OCI-LY3 (cell line): Measurements from ENCODE around the gene CADPS.

ENCODE experiments used
- H2AFZ ChIP-seq: fragments of 200-600, 300-600 bp; shearing (Covaris generic); 2 replicates; pipeline ENCODE4 v1.6.0; 2014; ENCODE audit warnings: antibody characterized with exemption, low read depth, low read length
- H3K27ac ChIP-seq: fragments of 200-600, 300-600 bp; sonication (generic); 2 replicates; pipeline ENCODE4 v1.5.1; 2014; ENCODE audit warnings: mild to moderate bottlenecking, low read length, moderate library complexity, mixed read lengths
- H3K27me3 ChIP-seq: fragments of 200-600, 300-600 bp; sonication (generic); 2 replicates; pipeline ENCODE4 v1.6.1; 2014; ENCODE audit warnings: low read depth, low read length, mixed read lengths
- H3K36me3 ChIP-seq: fragments of 200-600, 300-600 bp; sonication (generic); replicated peaks from 2 replicates; pipeline ENCODE3; 2014; ENCODE audit warnings: low read depth, low read length, mixed read lengths
- H3K4me1 ChIP-seq: fragments of 300-600, 200-600 bp; sonication (generic); 2 replicates; pipeline ENCODE4 v1.6.1; 2014; ENCODE audit warnings: low read length, mixed read lengths
- H3K4me2 ChIP-seq: fragments of 200-600, 300-600 bp; sonication (generic); 2 replicates; pipeline ENCODE4 v1.6.1; 2014; ENCODE audit warnings: low read length, mixed read lengths
- H3K4me3 ChIP-seq: fragments of 300-600, 200-600 bp; sonication (generic); 2 replicates; pipeline ENCODE4 v1.5.1; 2014; ENCODE audit warnings: antibody characterized with exemption, mild to moderate bottlenecking, low read length, moderate library complexity
- H3K79me2 ChIP-seq: fragments of 300-600, 200-600 bp; shearing (Covaris generic); 2 replicates; pipeline ENCODE4 v1.6.1; 2014; ENCODE audit warnings: mild to moderate bottlenecking, low read length, mixed read lengths
- H3K9ac ChIP-seq: fragments of 300-600, 200-600 bp; shearing (Covaris generic); 2 replicates; pipeline ENCODE4 v1.6.0; 2014; ENCODE audit warnings: mild to moderate bottlenecking, low read length, moderate library complexity
- H3K9me3 ChIP-seq: fragments of 200-600, 300-600 bp; shearing (Covaris generic); 2 replicates; pipeline ENCODE4 v1.6.1; 2014; ENCODE audit warnings: low read length, mixed read lengths; ENCODE audit not compliant: insufficient read depth
- H4K20me1 ChIP-seq: fragments of 200-600, 300-600 bp; sonication (generic); 2 replicates; pipeline ENCODE4 v1.6.1; 2016; ENCODE audit warnings: low read length, mixed read lengths; ENCODE audit not compliant: insufficient read depth
- EZH2phosphoT487 ChIP-seq: fragments of 200-600 bp; shearing (Covaris generic); IDR thresholded peaks from 2 replicates; pipeline ENCODE4 v1.6.1; 2018; ENCODE audit warnings: antibody characterized with exemption, mixed run types, low read depth
- TF ChIP-seq, protein P1 (sequence below): fragments of 200-600, 300-600 bp; sonication (generic); IDR thresholded peaks from 2 replicates; pipeline ENCODE4 v1.5.1; 2014; ENCODE audit warnings: antibody characterized with exemption, low read length, low read depth

CADPS gene

DNA sequence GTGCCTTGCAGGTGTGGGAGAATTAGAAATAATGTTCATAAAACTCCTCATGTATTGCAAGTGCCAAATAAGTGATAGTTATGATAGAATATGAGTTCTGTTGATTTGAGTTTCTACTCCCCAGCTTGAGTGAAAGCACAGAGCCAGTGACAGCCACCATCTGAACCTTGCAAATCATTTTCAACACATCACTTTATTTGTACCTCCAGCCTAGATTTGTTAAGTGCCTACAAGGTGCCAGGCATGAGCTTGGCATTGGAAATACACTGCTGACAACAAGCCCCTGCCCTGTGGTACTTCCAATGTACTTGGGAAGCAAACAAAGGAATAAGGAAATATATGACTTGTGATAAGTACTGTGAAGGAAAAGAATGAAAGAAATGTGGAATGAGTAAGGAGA is 518.9 kb downstream of the CADPS start:
- Histone ChIP-seq H3K27ac (no peak overlapping the region), H3K36me3 (no peaks in the 10 kb centered on the region), H3K9ac (no peak overlapping the region), H3K79me2 (no peaks in the 10 kb centered on the region), H3K4me1 (peaks cover 7% of the 10 kb centered on the region), H3K4me3 (no peak overlapping the region), H3K27me3 (peaks cover 31% of the 10 kb centered on the region), H4K20me1 (no peaks in the 10 kb centered on the region), H3K4me2 (no peak overlapping the region), H3K9me3 (no peaks in the 10 kb centered on the region), H2AFZ (no peak overlapping the region)
- TF ChIP-seq EZH2phosphoT487, result no peak
- TF ChIP-seq, protein P1, sequence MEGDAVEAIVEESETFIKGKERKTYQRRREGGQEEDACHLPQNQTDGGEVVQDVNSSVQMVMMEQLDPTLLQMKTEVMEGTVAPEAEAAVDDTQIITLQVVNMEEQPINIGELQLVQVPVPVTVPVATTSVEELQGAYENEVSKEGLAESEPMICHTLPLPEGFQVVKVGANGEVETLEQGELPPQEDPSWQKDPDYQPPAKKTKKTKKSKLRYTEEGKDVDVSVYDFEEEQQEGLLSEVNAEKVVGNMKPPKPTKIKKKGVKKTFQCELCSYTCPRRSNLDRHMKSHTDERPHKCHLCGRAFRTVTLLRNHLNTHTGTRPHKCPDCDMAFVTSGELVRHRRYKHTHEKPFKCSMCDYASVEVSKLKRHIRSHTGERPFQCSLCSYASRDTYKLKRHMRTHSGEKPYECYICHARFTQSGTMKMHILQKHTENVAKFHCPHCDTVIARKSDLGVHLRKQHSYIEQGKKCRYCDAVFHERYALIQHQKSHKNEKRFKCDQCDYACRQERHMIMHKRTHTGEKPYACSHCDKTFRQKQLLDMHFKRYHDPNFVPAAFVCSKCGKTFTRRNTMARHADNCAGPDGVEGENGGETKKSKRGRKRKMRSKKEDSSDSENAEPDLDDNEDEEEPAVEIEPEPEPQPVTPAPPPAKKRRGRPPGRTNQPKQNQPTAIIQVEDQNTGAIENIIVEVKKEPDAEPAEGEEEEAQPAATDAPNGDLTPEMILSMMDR, result no peak

DNA sequence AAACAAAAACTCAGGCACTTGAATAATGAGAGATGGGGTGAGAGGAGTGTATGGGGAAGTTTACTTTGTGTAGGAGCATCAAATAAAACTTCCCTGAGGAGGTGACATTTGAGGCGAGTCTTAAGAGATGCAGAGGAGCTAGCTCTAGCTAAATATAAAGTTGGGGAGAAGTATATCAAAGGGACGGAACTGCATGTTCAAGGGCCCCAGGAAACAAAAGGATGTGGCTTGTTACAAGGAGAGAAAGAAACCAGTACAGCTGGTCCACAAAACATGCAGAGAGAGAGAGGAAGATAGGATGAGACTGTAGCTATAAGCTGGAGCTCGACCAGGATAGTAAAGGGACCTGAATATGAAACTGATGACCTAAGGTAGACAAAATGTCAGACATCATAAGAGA is 519.5 kb downstream of the CADPS start:
- Histone ChIP-seq H4K20me1 (no peaks in the 10 kb centered on the region), H3K9ac (no peak overlapping the region), H3K27me3 (peaks cover 33% of the 10 kb centered on the region), H3K9me3 (no peaks in the 10 kb centered on the region), H3K4me3 (no peak overlapping the region), H3K36me3 (no peaks in the 10 kb centered on the region), H3K4me1 (peaks cover under 1% of the 10 kb centered on the region; the same call in 1 of the 2 replicates), H2AFZ (no peak overlapping the region), H3K27ac (no peak overlapping the region), H3K4me2 (no peak overlapping the region), H3K79me2 (no peaks in the 10 kb centered on the region)
- TF ChIP-seq, protein P1, result no peak
- TF ChIP-seq EZH2phosphoT487, result no peak
